ENCODE results near the gene WLS. TPM values are rescaled to one million over a fixed set of nuclear protein-coding genes. Genes with fewer than 3 reads are reported as not detected.

The WLS gene
- total RNA-seq, 4 donors from 2014 or later = 44.4 to 114 (median 55.2) TPM

GRCh38 chr1:68158837-68159236, 73.5 kb downstream of the WLS start:
- DNase-seq (ENCODE audit: low spot score) (no peak), ATAC-seq (ENCODE audit: low FRiP score) (no peak)
- TF ChIP-seq CTCF (IDR thresholded peaks at IDR 0.05) = no peak

GRCh38 chr1:68157416-68157815, 74.9 kb downstream of the WLS start:
- DNase-seq (ENCODE audit: low spot score) (no peak), ATAC-seq (ENCODE audit: low FRiP score) (no peak)
- no peak for TF ChIP-seq CTCF (IDR thresholded peaks at IDR 0.05)

DNA sequence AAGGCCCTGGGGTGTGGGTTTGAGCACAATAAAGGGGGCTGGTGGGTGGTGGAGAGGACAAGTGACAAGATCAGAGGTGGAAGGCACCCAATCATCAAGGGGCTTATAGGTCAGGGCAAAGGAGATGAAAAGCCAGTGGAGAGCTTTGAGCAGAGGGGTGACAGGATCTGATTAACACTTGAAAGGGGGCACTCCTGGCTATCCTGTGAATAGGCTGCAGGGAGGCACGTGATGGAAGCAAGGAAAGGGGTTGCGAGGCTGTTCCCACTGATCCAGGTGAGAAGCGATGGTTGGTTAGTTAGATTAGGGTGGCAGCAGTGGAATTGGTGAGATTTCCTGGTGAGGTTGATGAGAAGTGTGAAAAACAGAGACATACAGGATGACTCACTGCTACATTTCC, 80.6 kb downstream of the WLS start:
- ATAC-seq (ENCODE audit: low FRiP score) (no peak), DNase-seq (ENCODE audit: low spot score) (no peak)
- no peak for TF ChIP-seq CTCF (IDR thresholded peaks at IDR 0.05)

DNA sequence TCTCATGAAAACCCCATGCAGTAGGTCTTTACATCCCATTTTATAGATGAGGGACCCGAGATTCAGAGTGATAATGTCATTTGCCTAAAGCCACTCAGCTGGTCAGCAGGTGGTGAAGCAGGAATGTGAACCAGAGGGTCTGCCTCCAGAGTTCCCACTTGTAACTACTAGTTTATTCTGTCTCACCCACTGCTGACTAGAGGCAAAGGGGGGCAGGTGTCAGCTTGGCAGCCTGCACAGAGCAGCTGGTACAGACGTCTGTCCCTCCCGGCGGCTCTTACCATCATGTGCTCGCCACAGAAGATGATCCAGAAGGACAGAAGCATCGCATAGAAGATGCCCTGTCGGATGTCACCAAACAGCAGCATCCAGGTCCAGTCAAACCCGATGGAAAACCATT, 82.4 kb downstream of the WLS start:
- no peak for TF ChIP-seq CTCF (IDR thresholded peaks at IDR 0.05)
- ATAC-seq (ENCODE audit: low FRiP score) = no peak
- no peak for DNase-seq (ENCODE audit: low spot score)

- DNase-seq (ENCODE audit: low spot score) = no peak
- ATAC-seq (ENCODE audit: low FRiP score) = no peak
- TF ChIP-seq CTCF (IDR thresholded peaks at IDR 0.05) = no peak
These were observed 83.1 kb downstream of the WLS start for GRCh38 chr1:68149110-68149798.

DNA sequence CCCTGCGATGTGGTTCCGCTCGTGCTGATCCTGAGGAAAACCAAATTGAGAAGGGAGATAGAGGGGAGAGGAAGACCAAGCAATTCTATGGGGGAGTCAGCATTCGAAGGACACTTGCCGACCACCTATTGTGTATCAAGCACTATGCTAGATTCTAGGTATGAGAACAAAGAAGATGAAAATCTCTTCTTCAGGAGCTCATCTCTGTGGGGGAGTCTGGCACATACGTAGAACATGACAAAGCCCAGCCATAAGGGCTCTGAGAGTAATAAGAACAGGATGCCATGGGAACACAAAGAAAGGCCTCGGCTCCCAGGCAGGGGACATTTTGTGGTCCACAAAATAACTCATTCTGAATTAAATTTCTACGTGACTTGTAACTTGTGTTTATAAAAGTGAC, 83.7 kb downstream of the WLS start:
- ATAC-seq (ENCODE audit: low FRiP score) = no peak
- TF ChIP-seq CTCF (IDR thresholded peaks at IDR 0.05) = no peak

DNA sequence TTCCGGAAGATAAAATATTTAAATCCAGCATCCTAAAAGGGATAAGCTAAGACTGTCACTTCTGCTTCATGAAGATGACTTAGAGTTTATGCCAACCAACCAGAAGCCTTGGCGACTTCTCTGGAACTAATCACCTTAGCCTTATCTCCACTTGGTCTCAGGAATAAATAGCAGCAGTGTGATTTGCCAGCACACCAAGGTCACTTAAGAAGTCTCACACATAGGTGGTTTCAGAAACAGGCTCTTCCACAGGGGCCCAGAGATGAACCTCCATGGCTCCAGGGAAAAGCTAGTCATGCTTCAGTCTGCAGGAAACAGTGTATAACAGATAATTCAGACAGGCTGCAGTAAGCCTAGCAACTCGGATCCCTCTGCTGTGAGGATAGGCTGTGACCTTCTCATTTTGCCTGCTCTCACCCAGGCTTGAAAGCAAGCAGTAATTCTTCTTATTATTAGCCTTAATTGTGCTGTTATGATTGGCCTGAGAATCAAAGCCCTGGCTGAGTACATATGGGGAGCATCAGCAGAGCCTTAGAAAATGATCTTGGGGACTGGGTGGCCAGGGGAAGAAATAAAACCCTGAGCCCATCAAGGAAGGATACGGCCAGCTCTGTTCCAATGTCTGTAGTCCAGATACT, 84.7 kb downstream of the WLS start:
- no peak for TF ChIP-seq CTCF (IDR thresholded peaks at IDR 0.05)
- DNase-seq (ENCODE audit: low spot score) (no peak), ATAC-seq (ENCODE audit: low FRiP score) (no peak)

More for the DNA sequence above, 83.7 kb downstream of the WLS start:
- DNase-seq (ENCODE audit: low spot score) = no peak

Measured in omental fat pad (tissue), 4 donors.